Heart right ventricle (tissue), 16 donors: ENCODE data around the gene METTL9. TPM values are rescaled to one million over a fixed set of nuclear protein-coding genes. Genes with fewer than 3 reads are reported as not detected.

Experiments used
- ATAC-seq, 8 donors: fragments of 200-7000 bp; cut with Tn5 transposase; one replicate each; pipeline ENCODE4 v1.9.1; 2020; ENCODE audit warnings: mild to moderate bottlenecking in 8 of 8, moderate library complexity in 8 of 8, moderate number of reproducible peaks in 1 of 8
- DNase-seq, 2 donors: peaks; one replicate each; pipeline ENCODE4 v3.0.0-alpha.2; 2020
- H3K27ac ChIP-seq, 10 donors: fragments of 200-600 bp; sonication (generic) in 2 of 10; one replicate each; pipeline versions ENCODE4 v1.5.0 to v1.8.0; 2020 to 2022; ENCODE audit warnings: mild to moderate bottlenecking in 3 of 10
- H3K27me3 ChIP-seq, 7 donors: fragments of 200-600 bp; one replicate each; pipeline ENCODE4 v1.8.0; 2021 to 2022; ENCODE audit warnings: mild to moderate bottlenecking in 2 of 7
- H3K36me3 ChIP-seq, 9 donors: fragments of 200-600 bp; sonication (generic) in 1 of 9; one replicate each; pipeline versions ENCODE4 v1.5.0 to v1.8.0; 2020 to 2022; ENCODE audit warnings: mild to moderate bottlenecking in 2 of 9
- H3K4me1 ChIP-seq, 9 donors: fragments of 200-600 bp; sonication (generic) in 1 of 9; one replicate each; pipeline versions ENCODE4 v1.5.0 to v1.8.0; 2020 to 2022; ENCODE audit warnings: mild to moderate bottlenecking in 4 of 9
- H3K4me3 ChIP-seq, 10 donors: fragments of 200-600 bp; sonication (generic) in 2 of 10; one replicate each; pipeline versions ENCODE4 v1.5.0 to v1.8.0; 2020 to 2022; ENCODE audit warnings: mild to moderate bottlenecking in 7 of 10, moderate library complexity in 2 of 10
- H3K9me3 ChIP-seq, 11 donors: fragments of 200-600 bp in 10 of 11; sonication (generic) in 2 of 11; one replicate each; pipeline versions ENCODE4 v1.5.0 to v1.8.0; 2013 to 2022; ENCODE audit warnings: mild to moderate bottlenecking in 2 of 11, control low read depth in 1 of 11, moderate library complexity in 1 of 11
- WGBS, 2 donors: extraction: QIAGEN DNeasy Blood & Tissue Kit; methylation state at CpG; one replicate each; pipeline ENCODE4 v1.1.7; 2013; ENCODE audit warnings: inconsistent platforms in 1 of 2; 5-methylcytosine and 5-hydroxymethylcytosine counted together
- intact Hi-C, 10 donors: fragments of 100-400 bp; cut with DNase I; formaldehyde crosslinking; loops; one replicate each; pipeline versions ENCODE4 v1.11.1 to v1.14.2; 2022
- polyA plus RNA-seq, 2 donors: library from polyadenylated mRNA; stranded (reverse); fragments of 200-250 nt; gene quantifications; one replicate each; pipeline ENCODE4 v1.2.3, GENCODE V29; 2013
- total RNA-seq, 10 donors: library from RNA; stranded (reverse); fragmentation: NEBNext Ultra II Directional in 3 of 10; extraction: Animal tissue kit (Norgen Biotek cat#: 25700) in 3 of 10; gene quantifications; one replicate each; pipeline versions ENCODE4 v1.2.1 to v1.2.4, GENCODE V29; 2021 to 2023
- TF ChIP-seq, protein P1 (sequence below), 9 donors: fragments of 200-600 bp; sonication (generic) in 2 of 9; IDR thresholded peaks; one replicate each; pipeline versions ENCODE4 v1.5.0 to v1.8.0; 2021 to 2022; ENCODE audit warnings: antibody characterized with exemption in 9 of 9, mild to moderate bottlenecking in 5 of 9, moderate library complexity in 1 of 9
- donor health status: Arrhythmogenic right ventricular cardiomyopathy.
- donor health status: ischemic (EF 13 %, LVEDD 7.1; RV severe dilation, severe dysfunction).
- donor health status: healthy with polysubstance abuse.
- donor health status: DM: no; HTN: yes; CAD: no.
- donor health status: DM: no; HTN: no; CAD: no.
- donor health status: ischemic (EF 25% LVEDD 6.9; RV normal size, moderate dysfunction).
- donor health status: ischemic (EF 25% LVEDD 5.7; RV mildly dilated, moderate dysfunction).
- donor health status: healthy.
- donor health status: DM: yes; HTN: yes; CAD: no.
- donor health status: Ischemic cardiomyopathy.
- donor health status: ischemic (EF 35%, LVEDD 5.7; RV mildly dilated, moderate dysfunction).
- donor health status: nonischemic (EF 11% LVEDD 7.7; RV severe dilation, severe dysfunction).
- donor health status: DM: yes; HTN: yes; CAD: no.
- donor health status: PGD.
- donor health status: ischemic (EF 29% LVEDD 5.4; RV normal size, mild dysfunction).
- donor health status: nonischemic (EF 23%, LVEDD 6.1; RV moderate dilation, normal function).

Gene METTL9
- total and polyA plus RNA-seq, 12 donors = 11.9 to 66.0 (median 51.4) TPM

DNA sequence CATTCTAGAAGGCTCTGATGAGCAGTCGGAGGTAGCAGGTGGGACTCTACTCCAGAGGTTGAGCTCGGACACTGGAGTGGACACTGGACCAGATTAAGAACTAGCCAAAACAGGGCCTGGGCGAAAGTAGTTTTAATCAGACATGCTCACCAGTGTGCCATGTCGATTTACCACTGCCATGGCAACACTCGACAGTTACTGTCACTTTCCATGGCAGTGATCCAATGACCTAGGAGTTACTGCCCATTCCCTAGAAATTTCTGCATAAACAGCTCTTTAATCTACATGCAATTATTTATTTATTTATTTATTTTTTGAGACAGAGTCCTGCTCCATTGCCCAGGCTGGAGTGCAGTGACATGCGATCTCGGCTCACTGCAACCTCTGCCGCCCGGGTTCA, 7.2 kb upstream of the METTL9 start:
- Histone ChIP-seq H3K27me3 (no peaks in the 10 kb centered on the region), H3K36me3 (no peaks in the 10 kb centered on the region), H3K27ac (no peak overlapping the region), H3K4me1 (peaks cover 0 to 32% (median 0%) of the 10 kb centered on the region in 9 donors), H3K4me3 (no peak overlapping the region), H3K9me3 (no peaks in the 10 kb centered on the region)
- intact Hi-C loops = no loop called here
- TF ChIP-seq, protein P1, sequence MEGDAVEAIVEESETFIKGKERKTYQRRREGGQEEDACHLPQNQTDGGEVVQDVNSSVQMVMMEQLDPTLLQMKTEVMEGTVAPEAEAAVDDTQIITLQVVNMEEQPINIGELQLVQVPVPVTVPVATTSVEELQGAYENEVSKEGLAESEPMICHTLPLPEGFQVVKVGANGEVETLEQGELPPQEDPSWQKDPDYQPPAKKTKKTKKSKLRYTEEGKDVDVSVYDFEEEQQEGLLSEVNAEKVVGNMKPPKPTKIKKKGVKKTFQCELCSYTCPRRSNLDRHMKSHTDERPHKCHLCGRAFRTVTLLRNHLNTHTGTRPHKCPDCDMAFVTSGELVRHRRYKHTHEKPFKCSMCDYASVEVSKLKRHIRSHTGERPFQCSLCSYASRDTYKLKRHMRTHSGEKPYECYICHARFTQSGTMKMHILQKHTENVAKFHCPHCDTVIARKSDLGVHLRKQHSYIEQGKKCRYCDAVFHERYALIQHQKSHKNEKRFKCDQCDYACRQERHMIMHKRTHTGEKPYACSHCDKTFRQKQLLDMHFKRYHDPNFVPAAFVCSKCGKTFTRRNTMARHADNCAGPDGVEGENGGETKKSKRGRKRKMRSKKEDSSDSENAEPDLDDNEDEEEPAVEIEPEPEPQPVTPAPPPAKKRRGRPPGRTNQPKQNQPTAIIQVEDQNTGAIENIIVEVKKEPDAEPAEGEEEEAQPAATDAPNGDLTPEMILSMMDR (IDR thresholded peaks at IDR 0.05) = no peak
- WGBS, 2 donors = 86% methylated on average over 9 of the region's 9 CpGs
- ATAC-seq = no peak
- no peak for DNase-seq

DNA sequence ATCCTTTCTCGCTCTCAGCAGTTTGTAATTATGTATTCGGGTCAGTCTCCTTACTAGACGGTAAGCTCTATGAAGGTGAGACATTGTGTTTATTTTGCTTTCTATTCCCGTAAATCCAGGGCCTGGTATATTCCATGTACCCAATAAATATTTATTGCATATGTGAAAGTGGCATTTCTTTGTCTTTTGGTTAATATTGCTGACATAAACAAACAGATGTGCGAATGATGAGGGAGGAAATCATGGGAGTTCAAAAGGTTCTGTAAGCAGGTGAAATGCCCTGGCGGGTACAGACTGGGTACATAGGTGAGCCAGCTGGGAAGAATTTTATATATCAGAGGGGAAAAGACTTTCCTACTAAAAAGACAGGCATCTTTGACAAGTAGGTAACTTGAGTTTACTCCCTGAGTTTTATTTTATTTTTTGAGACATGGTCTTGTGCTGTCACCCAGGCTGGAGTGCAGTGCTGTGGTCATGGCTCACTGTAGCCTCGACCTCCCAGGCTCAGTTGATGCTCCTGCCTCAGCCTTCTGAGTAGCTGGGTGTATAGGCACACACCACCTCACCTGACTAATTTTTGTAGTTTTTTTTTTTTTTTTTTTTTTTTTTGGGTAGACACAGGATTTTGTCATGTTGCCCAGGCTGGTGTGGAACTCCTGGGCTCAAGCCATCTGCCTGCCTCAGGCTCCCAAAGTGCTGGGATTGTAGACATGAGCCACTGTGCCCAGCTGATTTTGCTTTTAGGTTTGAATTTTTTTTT, 5.7 kb upstream of the METTL9 start:
- intact Hi-C loops = no loop called here
- WGBS, 2 donors = 72 to 76% methylated on average over 7 of the region's 7 CpGs
- Histone ChIP-seq H3K4me1 (peaks cover 0 to 41% (median 5%) of the 10 kb centered on the region in 9 donors), H3K27me3 (no peaks in the 10 kb centered on the region), H3K4me3 (no peak overlapping the region), H3K36me3 (no peaks in the 10 kb centered on the region), H3K9me3 (no peaks in the 10 kb centered on the region), H3K27ac (no peak overlapping the region)
- TF ChIP-seq, protein P1 (IDR thresholded peaks at IDR 0.05) = no peak
- ATAC-seq (no peak), DNase-seq (no peak)

DNA sequence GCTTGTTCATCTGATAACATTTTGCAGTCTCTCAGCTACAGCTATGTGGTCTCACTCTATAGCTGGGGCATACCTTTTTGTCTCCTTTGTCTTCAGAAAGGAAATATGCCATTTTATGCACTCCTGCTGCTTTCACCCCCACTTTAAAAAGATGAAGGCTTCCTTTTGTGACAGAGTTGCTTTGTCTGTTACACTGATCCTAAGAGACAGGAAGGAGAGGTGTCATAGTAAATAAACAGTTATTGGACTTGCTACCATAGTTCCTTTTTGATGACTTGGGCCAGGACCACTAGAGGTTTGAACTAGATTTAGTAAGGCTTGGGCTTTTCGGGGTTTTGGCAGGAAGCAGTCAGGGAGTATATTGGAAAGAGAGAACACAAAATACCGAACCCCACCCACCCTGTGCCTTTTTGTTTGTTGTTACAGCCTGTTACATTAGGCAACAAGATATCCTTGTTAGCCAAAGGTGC, 1.8 kb upstream of the METTL9 start:
- Histone ChIP-seq H3K27me3 (no peaks in the 10 kb centered on the region), H3K36me3 (no peaks in the 10 kb centered on the region), H3K9me3 (no peaks in the 10 kb centered on the region), H3K4me1 (peaks cover 6 to 36% (median 18%) of the 10 kb centered on the region in 9 donors), H3K4me3 (no peak overlapping the region), H3K27ac (no peak overlapping the region)
- WGBS, 2 donors = 88 to 89% methylated on average over 2 of the region's 2 CpGs
- DNase-seq = no peak
- TF ChIP-seq, protein P1 (IDR thresholded peaks at IDR 0.05) = no peak
- intact Hi-C loops = loop anchor here in 3 of 10 donors (5.0 kb wide), 2 partner anchors 40 to 45 kb away; no protein-coding TSS in a partner anchor
- ATAC-seq = no peak

DNA sequence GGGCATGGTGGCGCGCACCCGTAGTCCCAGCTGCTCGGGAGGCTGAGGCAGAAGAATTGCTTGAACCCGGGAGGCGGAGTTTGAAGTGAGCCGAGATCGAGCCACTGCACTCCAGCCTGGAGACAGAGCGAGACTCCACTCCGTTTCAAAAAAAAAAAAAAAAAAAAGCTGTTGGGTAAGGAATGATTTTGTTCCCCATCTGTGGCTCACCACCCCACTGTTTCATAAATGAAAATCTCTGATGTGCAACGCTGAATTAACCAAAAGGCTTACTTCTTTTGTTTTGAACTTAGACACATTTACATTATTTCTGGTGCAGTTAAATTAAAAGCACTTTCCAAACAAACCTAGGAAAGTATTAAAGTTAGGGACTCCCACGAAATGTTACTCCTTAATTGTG, 1.2 kb upstream of the METTL9 start:
- intact Hi-C loops = loop anchor here in 3 of 10 donors (5.0 kb wide), 2 partner anchors 39 to 44 kb away; no protein-coding TSS in a partner anchor
- Histone ChIP-seq H3K36me3 (no peaks in the 10 kb centered on the region), H3K4me3 (peak overlapping the region in 6 of 10 donors; percentile 76 to 96 (median 84)), H3K27me3 (no peaks in the 10 kb centered on the region), H3K27ac (peak overlapping the region in 8 of 10 donors; percentile 90 to 98 (median 96)), H3K9me3 (no peaks in the 10 kb centered on the region), H3K4me1 (peaks cover 6 to 42% (median 22%) of the 10 kb centered on the region in 9 donors)
- no peak for ATAC-seq
- WGBS, 2 donors = 87 to 95% methylated on average over 12 of the region's 12 CpGs
- TF ChIP-seq, protein P1 (IDR thresholded peaks at IDR 0.05) = no peak
- DNase-seq = no peak
